ENCODE measurements around the gene TTC3.

Gene TTC3

GRCh38 chr21:37060296-37060695 lies 12.8 kb upstream of the TTC3 start:
- peak; percentile 42 for DNase-seq (ENCODE audit: low spot score)

GRCh38 chr21:37061926-37062592 lies 11.0 kb upstream of the TTC3 start:
- DNase-seq (ENCODE audit: low spot score) = no peak

GRCh38 chr21:37062593-37062935 lies 10.5 kb upstream of the TTC3 start:
- no peak for DNase-seq (ENCODE audit: low spot score)

GRCh38 chr21:37063433-37063832 lies 9.6 kb upstream of the TTC3 start:
- no peak for DNase-seq (ENCODE audit: low spot score)

- no peak for DNase-seq (ENCODE audit: low spot score)
These were observed 8.2 kb upstream of the TTC3 start for GRCh38 chr21:37064841-37065240.

GRCh38 chr21:37065561-37066177 lies 7.4 kb upstream of the TTC3 start:
- no peak for DNase-seq (ENCODE audit: low spot score)

GRCh38 chr21:37071561-37072273 lies 1.3 kb upstream of the TTC3 start:
- peak; percentile 44 for DNase-seq (ENCODE audit: low spot score)

- peak; percentile 97 for DNase-seq (ENCODE audit: low spot score)
These were observed 623 bp upstream of the TTC3 start for GRCh38 chr21:37072274-37072987.

- peak; percentile 81 for DNase-seq (ENCODE audit: low spot score)
These were observed 553 bp downstream of the TTC3 start for GRCh38 chr21:37073417-37074196.

GRCh38 chr21:37074197-37074510 lies 1.1 kb downstream of the TTC3 start:
- no peak for DNase-seq (ENCODE audit: low spot score)

- DNase-seq (ENCODE audit: low spot score) = no peak
These were observed 1.5 kb downstream of the TTC3 start for GRCh38 chr21:37074546-37074945.

- no peak for DNase-seq (ENCODE audit: low spot score)
These were observed 2.2 kb downstream of the TTC3 start for GRCh38 chr21:37075214-37075770.

- DNase-seq (ENCODE audit: low spot score) = no peak
These were observed 3.2 kb downstream of the TTC3 start for GRCh38 chr21:37076087-37076850.

GRCh38 chr21:37077403-37077802 lies 4.3 kb downstream of the TTC3 start:
- no peak for DNase-seq (ENCODE audit: low spot score)

- no peak for DNase-seq (ENCODE audit: low spot score)
These were observed 6.3 kb downstream of the TTC3 start for GRCh38 chr21:37079211-37079824.

- DNase-seq (ENCODE audit: low spot score) = no peak
These were observed 9.3 kb downstream of the TTC3 start for GRCh38 chr21:37082375-37082774.

- no peak for DNase-seq (ENCODE audit: low spot score)
These were observed 9.9 kb downstream of the TTC3 start for GRCh38 chr21:37082856-37083528.

- no peak for DNase-seq (ENCODE audit: low spot score)
These were observed 12.7 kb downstream of the TTC3 start for GRCh38 chr21:37085726-37086125.

GRCh38 chr21:37087188-37087587 lies 14.1 kb downstream of the TTC3 start:
- peak; percentile 55 for DNase-seq (ENCODE audit: low spot score)

- no peak for DNase-seq (ENCODE audit: low spot score)
These were observed 15.2 kb downstream of the TTC3 start for GRCh38 chr21:37088186-37088735.
